HG02938 (cell line): ENCODE data around the gene RNF20.
A peak's percentile ranks its signal among the peaks of the same experiment; 100 is the strongest.
"Not testable (repeated sequence)": the region's sequence is repeated elsewhere in the genome, so short reads cannot be mapped to it uniquely, and the experiment has no call there.

Experiments used
- ATAC-seq: cut with Tn5 transposase; IDR thresholded peaks from one replicate; pipeline ENCODE4 v1.9.1; 2021; ENCODE audit warnings: mild to moderate bottlenecking, moderate library complexity; ENCODE audit not compliant: unreplicated experiment

RNF20 gene, protein sequence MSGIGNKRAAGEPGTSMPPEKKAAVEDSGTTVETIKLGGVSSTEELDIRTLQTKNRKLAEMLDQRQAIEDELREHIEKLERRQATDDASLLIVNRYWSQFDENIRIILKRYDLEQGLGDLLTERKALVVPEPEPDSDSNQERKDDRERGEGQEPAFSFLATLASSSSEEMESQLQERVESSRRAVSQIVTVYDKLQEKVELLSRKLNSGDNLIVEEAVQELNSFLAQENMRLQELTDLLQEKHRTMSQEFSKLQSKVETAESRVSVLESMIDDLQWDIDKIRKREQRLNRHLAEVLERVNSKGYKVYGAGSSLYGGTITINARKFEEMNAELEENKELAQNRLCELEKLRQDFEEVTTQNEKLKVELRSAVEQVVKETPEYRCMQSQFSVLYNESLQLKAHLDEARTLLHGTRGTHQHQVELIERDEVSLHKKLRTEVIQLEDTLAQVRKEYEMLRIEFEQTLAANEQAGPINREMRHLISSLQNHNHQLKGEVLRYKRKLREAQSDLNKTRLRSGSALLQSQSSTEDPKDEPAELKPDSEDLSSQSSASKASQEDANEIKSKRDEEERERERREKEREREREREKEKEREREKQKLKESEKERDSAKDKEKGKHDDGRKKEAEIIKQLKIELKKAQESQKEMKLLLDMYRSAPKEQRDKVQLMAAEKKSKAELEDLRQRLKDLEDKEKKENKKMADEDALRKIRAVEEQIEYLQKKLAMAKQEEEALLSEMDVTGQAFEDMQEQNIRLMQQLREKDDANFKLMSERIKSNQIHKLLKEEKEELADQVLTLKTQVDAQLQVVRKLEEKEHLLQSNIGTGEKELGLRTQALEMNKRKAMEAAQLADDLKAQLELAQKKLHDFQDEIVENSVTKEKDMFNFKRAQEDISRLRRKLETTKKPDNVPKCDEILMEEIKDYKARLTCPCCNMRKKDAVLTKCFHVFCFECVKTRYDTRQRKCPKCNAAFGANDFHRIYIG

GRCh38 chr9:101533334-101534204, at the start of gene RNF20:
RNF20 (plus strand) TSS chr9:101533853; CDS start chr9:101535424, 1,571 bp downstream.
- peak; percentile 97 for ATAC-seq

- no peak for ATAC-seq
Measured at GRCh38 chr9:101484046-101484445, 49.6 kb upstream of the RNF20 start.

- ATAC-seq: no peak
Measured at GRCh38 chr9:101485924-101486692, 47.5 kb upstream of the RNF20 start.

GRCh38 chr9:101486693-101487442, 46.8 kb upstream of the RNF20 start:
- ATAC-seq: no peak

GRCh38 chr9:101487443-101487840, 46.2 kb upstream of the RNF20 start:
- no peak for ATAC-seq

GRCh38 chr9:101495810-101496209, 37.8 kb upstream of the RNF20 start:
- no peak for ATAC-seq

DNA sequence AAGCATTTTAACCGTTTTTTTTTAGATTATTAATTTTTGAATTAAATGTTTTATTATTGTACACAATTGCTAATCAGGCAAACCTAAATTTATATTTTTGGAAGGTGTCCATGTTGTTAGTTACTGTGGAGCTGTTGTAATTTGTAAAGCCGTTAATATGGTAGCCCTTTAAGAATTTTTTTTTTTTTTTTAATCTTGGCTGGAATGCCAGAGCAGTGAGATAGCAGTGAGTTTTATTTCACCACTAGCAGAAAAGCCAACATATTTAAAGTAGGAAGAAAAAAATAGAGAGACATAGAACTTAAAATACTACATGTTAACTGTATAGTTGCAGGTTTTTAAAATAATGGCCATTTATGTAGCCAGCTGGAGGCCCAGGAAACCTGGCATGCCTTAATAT, 35.3 kb upstream of the RNF20 start:
- no peak for ATAC-seq

- ATAC-seq: no peak
Measured at GRCh38 chr9:101504188-101504587, 29.5 kb upstream of the RNF20 start.

GRCh38 chr9:101508211-101508610, 25.4 kb upstream of the RNF20 start:
- no peak for ATAC-seq

DNA sequence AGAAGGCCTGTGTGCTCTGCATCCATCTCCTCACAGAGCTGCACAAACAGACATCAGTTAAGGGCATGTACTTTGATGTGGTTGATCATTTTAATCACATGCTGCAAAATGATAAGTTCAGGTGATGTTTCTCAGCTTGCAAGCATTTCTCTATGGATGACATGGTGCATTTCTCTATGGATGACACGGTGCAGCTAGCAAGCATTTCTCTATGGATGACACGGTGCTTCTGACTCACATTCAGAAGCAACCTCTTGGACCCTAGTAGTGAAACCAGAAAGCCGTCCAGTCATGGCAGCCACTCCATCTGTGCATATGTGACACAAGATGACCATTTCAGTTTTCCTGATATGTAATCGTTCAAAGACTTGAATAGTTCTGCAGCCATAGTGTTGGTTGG, 24.1 kb upstream of the RNF20 start:
- no peak for ATAC-seq

DNA sequence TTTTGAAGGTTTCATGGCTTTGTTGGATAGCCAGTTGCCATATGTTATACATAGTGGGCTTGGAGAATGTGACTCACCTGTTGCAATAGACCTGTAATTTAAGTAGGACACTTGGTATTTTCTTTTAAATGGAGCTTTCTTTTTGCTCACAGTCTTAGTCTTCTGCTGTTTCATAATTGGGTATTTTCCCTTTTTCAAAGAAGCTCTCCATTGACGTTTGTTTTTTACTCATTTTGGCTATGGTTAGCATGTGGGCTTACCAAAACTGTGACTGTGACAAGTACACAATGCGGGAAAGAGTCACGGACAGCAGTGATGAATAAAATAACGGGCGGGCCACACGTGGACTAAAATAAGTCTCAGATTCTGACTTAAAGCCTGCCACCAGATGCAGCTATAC, 23.2 kb upstream of the RNF20 start:
- ATAC-seq: no peak

DNA sequence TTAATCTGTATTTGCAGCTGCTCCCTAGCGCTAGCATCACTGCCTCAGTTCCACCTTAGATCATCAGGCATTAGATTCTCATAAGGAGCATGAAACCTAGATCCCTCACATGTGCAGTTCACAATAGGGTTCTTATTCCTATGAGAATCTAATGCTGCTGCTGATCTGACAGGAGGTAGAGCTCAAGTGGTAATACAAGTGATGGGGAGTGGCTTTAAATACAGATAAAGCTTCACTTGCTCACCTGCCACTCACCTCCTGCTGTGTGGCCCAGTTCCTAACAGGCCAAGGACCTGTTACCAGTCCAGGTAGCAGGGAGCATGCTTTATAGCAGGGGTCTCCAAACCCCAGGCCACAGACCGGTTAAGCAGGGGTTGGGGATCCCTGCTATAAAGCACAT, 22.6 kb upstream of the RNF20 start:
- ATAC-seq: no peak

DNA sequence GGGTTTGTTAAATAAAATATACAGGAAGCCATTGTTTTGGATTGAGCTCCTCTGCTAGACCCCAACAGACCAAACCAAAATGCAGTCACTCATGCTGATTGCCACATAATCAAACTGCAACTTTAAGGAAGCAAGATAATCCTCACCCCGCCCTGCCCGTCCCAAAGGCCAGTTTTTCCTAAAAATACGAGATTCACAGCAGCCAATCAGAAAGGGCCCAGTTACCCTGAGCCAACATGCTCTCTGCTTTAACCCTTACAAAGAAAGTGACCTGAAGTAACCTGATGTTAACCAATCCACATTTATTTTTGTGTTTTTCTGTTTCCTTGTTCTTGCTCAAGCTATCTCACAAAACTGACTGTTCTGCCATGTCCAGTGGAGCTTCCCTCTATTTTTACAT, 21.5 kb upstream of the RNF20 start:
- ATAC-seq: no peak

DNA sequence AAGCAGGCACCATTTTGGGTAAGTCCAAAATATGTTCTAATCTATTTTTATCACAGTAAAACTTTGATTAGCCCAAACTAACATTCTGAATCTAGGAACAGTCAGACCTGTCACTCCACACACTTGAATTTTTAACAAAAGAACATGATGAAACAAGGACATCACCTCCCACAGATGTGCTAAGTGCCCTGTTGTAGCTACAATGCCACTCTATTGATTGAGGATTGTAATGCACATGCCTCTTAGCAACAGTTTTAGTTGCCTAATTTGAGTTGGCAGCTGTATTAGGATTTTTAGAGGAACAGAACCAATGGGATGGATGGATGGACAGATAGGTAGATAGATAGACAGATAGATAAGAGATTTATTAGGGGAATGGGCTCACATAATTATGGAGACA, 20.3 kb upstream of the RNF20 start:
- ATAC-seq: no peak

- ATAC-seq: no peak
Measured at GRCh38 chr9:101514071-101514470, 19.6 kb upstream of the RNF20 start.

DNA sequence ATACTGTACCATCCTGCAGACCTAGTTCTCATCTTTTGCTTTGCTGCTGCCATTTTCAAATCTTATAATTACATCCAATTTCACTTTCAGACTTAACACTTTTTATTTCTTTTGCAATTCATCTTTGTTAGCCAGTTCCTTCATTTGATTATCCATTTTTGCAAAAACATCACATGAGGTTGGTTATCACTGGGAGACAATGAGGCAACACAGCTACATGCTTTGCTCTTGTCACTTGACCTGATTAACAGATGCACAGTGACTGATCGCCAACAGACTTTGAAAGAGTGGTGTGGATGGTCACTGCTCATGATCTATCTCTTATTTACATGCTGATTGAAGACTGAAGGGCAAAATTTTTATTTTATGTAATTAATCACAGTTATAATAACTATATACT, 17.0 kb upstream of the RNF20 start:
- no peak for ATAC-seq

DNA sequence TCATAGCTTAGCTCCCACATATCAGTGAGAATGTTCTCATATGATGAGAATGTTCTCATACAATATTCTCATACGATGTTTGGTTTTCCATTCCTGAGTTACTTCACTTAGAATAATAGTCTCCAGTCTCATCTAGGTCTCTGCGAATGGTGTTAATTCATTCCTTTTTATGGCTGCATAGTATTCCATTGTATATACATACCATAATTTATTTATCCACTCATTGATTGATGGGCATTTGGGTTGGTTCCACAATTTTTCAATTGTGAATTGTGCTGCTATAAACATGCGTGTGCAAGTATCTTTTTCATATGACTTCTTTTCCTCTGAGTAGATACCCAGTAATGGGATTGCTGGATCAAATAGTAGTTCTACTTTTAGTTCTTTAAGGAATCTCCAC, 15.2 kb upstream of the RNF20 start:
- ATAC-seq: not testable (repeated sequence)

DNA sequence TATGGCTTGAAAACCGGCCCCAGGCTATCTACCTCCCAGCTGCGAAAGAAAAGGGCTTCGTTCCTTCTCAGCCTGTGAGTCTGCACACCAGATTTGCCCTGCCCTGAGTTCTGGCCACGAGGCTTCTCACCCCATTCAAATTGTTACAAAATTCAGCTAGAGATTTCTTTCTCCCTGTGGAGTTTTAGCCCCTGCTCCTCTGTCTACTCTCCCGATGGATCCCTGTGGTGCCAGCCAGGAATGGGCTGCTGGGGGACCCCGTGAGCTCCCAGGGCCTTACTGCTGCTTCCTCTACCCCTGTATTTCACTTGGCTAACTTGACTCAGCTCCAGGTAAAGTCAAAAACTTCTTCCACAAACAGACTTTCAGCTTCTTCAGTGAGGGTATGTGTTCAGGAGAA, 9.3 kb upstream of the RNF20 start:
- no peak for ATAC-seq

- no peak for ATAC-seq
Measured at GRCh38 chr9:101527066-101527465, 6.6 kb upstream of the RNF20 start.
